Posterior vena cava (tissue), 2 donors: ENCODE data around the gene UBE2M. TPM values are rescaled to one million over a fixed set of nuclear protein-coding genes. Genes with fewer than 3 reads are reported as not detected.
"Not testable (repeated sequence)": the region's sequence is repeated elsewhere in the genome, so short reads cannot be mapped to it uniquely, and the experiment has no call there.

Source experiments
- DNase-seq: peaks from one replicate; pipeline ENCODE4 v3.0.0-alpha.2; 2020; ENCODE audit warnings: low spot score
- intact Hi-C, 2 donors: fragments of 100-400 bp; cut with DNase I; formaldehyde crosslinking; loops; one replicate each; pipeline versions ENCODE4 v1.14.1 to v1.14.2; 2022 to 2023
- total RNA-seq, 2 donors: library from RNA; stranded (reverse); fragmentation: NEBNext Ultra II Directional; extraction: Animal tissue kit (Norgen Biotek cat#: 25700); gene quantifications; one replicate each; pipeline ENCODE4 v1.2.1, GENCODE V29; 2021
- donor health status: DM: yes; HTN: yes; CAD: no.
- donor health status: DM: yes; HTN: yes; CAD: no.

UBE2M gene
- total RNA-seq, 2 donors from 2014 or later, result 53.3 to 60.0 TPM

DNA sequence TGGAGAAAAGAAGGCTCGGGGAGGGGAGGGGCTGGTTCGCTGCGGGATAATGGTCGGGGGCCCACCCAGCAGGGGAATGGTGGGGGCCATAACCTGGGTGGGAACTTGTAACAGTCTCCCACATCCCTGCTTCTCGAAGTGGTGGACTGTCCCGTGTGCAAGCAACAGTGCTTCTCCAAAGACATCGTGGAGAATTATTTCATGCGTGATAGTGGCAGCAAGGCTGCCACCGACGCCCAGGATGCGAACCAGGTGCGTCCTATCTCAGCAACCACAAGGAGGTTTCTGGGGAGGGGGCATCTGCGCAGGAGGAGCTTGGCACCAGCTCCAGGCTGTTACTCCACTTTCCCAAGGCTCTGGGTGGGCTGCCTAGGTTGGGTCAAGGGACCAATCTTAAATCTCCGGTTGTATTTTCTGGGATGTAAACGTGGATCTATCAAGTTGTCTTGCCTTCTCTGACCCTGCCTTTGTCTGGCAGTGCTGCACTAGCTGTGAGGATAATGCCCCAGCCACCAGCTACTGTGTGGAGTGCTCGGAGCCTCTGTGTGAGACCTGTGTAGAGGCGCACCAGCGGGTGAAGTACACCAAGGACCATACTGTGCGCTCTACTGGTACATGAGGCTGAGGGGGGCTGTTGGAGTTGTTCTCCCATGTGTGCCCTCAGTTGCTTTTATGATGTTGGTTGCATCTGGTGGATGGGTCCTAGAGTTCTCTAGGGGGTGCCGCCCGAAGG, 13.0 kb downstream of the UBE2M start:
- intact Hi-C loops, result no loop called here
- DNase-seq, result no peak

DNA sequence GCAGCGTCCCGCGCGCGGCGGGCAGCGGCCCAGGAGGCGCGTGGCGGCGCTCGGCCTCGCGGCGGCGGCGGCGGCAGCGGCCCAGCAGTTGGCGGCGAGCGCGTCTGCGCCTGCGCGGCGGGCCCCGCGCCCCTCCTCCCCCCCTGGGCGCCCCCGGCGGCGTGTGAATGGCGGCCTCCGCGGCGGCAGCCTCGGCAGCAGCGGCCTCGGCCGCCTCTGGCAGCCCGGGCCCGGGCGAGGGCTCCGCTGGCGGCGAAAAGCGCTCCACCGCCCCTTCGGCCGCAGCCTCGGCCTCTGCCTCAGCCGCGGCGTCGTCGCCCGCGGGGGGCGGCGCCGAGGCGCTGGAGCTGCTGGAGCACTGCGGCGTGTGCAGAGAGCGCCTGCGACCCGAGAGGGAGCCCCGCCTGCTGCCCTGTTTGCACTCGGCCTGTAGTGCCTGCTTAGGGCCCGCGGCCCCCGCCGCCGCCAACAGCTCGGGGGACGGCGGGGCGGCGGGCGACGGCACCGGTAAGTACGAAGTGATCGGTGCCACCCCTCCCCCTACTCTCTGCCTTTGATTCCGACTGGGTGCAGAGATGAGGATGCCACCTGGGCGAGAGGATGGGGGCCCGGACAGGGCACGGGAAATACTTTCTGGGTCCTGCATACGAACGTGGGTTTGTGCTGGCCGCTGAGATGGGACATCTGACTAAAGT, 13.7 kb downstream of the UBE2M start:
- intact Hi-C loops, result no loop called here
- no peak for DNase-seq

DNA sequence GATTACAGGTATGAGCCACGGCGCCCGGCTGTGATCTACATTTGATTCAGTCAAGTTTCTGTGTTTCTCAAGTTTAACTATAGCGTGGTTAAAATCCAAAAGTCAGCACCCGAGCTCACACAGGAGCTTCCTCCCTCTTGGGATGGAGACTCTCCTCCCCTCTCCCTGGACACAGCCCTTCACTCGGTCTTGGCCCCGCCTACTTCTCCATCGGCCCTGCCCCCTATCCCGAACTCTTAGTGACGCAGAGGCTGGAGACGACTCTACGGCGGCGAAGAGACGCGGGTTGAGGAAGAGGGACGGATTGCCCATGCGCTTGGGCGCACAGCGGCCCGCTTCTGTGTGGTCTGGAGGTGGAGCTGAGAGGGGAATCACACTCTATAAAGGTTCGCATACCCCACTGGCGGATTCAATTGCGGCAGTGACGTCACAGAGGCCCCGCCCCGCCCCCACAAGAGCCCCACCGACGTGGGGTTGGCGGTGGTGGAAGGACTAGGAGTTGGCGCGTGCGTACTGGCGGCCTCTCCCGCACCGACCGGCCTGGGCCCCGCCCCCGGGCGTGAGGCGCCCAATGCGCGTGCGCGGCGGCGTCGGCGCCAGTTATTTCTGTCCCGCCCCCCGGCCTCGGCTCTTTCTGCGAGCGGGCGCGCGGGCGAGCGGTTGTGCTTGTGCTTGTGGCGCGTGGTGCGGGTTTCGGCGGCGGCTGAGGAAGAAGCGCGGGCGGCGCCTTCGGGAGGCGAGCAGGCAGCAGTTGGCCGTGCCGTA, 14.4 kb downstream of the UBE2M start, which contains the start of gene TRIM28:
Gene TRIM28 (plus strand): TSS at position 239 of the 765 bp plus-strand sequence. CDS start 694 bp downstream, outside the sequence.
- peak; percentile 100 for DNase-seq
- intact Hi-C loops, result no loop called here

GRCh38 chr19:58542641-58543372, 15.6 kb downstream of the UBE2M start:
- intact Hi-C loops, DNase-seq: not testable (repeated sequence)

GRCh38 chr19:58539169-58539559, 19.2 kb downstream of the UBE2M start:
- not testable (repeated sequence) for DNase-seq

DNA sequence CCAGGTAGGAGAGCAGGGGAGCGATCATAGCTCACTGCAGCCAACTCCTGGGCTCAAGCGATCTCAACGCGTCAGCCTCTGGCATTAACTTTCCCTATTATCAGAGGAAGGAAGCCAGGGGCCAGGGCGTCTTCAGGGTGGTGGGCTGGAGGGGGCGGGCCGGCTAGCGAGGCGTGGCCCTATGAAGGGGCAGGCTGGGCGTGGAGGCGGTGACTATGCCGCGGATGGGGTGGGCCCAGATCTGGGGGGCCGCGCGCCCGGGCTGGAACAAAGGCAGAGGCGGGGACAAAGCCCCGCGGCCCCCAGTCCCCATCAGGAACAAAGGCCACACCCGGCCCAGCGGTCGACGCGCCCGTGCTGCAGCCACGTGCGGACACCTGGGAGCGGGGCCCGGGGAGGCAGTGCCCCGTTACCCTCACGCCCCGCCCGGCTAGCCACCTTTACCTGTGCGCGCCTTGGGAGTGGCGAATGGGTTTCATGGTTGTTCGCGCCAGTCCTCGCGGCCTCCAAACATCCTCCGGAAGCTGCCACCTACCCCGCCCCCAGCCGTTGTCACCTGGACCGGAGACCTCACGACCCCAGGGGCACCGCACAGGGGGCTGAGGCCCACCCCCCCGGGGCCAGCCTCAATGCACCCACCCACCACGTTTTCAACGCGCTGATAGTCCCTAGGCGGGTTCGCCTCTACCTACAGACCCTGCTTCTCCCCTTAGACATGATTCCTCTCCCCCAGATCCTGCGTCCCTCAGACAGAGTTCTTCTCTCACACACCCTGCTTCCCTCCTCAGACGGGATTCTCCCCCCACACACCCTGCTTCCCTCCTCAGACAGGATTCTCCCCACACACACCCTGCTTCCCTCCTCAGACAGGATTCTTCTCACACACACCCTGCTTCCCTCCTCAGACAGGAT, 19.9 kb downstream of the UBE2M start:
- intact Hi-C loops, result no loop called here
- no peak for DNase-seq

More at GRCh38 chr19:58539169-58539559, 19.2 kb downstream of the UBE2M start:
- intact Hi-C loops, result not testable (repeated sequence)

DNA sequence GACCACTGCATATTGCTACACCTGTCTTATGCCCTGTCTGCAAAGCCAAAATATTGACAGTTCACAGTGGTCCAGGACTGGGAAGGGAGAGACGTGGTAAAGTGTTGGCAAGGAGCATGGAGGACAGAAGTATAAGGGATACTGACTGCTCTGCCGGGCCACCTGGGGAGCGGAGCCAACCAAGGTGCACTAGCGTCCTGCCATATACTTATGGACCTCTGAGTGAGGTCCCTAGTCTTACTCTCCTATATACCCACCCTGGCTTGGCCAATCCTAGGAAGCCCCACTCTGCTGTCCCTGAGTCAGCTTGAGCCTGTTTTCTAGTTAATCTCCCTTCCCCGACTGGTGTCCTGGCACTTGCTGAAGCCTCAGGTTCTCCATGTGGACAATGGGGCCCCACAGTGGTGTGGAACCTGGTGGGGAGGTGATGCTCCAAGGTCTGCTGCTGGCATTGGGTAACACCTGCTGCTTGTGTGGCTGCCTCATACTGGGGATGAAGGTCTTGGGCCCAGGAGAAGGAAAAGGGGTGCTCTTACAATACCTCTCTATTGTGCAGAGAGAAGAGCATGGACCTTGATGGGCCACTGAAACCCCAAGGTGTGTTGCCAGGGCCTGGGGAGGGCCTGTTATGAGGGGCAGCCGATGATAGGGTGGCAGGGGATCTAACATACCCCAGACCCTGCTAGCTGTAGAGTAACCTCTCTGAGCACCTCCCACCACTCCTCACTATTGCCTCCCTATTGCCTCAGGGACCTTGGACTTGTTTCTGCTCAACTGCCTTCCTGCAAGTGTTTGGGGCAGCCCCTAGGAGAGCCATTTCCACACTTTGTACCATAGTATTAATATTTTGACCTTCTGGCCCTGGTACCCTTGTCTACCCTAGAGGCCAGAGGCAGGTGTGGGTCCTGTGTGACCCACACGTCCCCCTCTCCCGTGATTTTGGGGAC, 21.3 kb downstream of the UBE2M start:
- DNase-seq, result no peak
- intact Hi-C loops, result no loop called here

DNA sequence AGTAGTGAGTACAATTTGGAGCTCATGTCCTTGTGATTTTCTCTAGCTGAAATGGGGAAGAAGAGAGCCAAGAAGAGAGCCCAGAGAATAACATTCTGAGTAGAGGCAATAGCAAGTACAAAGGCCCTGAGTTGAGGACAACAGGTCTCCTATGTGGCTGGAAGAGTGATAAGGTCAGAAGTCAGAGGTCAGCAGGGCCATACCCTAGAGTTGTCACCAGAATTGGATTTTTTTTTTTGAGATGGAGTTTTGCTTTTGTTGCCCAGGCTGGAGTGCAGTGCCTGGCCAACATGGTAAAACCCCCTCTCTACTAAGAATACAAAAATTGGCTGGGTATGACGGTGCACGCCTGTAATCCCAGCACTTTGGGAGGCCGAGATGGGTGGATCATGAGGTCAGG, 22.6 kb downstream of the UBE2M start:
- intact Hi-C loops, result no loop called here
- DNase-seq, result no peak

DNA sequence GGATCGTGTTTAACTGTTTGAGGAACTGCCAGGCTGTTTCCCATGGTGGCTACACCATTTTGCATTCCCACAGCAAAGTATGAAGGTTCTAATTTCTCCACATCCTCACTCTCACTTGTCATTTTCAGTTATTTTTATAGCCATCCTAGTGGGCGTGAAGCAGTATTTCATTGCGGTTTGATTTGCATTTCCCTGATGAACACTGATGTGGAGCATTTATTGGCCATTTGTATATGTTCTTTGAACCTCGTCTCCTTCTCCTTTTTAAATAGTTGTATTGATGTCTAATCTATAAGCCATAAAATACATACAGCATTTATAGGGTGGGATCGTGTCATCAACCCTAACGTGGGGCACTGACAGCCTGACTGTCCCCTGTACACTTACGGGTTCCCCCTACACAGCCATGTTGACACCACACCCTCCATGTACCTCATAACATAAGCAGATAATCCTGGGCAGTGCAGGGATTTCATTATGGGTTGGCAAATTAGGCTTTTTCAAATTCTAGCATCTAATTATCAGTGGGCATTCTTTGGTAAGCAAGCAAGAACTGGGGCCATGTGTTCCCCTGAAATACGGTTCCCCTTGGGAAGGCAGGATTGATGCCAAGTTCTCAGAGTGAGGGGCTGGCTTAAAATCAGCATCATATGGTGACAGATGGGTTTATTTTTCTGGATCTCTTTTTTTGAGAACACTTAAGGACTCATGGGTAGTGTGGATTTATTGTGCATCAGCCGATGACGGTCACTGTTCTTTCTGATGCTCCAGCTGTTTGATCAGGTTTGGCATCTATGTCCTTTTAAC, 27.2 kb downstream of the UBE2M start:
- no peak for DNase-seq
- intact Hi-C loops, result no loop called here

DNA sequence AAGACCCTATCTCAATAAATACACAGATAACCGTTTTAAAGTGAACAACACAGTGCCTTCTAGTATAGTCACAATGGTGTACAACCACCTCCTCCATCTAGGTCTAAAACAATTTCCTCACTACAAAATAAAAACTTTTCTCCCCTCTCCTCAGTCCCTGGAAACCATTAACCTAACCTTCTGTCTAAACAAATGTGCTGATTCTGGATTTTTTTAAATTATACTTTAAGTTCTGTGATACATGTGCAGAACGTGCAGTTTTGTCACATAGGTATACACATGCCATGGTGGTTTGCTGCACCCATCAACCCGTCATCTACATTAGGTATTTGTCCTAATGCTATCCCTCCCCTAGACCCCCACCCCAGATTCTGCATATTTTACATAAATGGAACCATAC, 29.0 kb downstream of the UBE2M start:
- intact Hi-C loops, result no loop called here
- no peak for DNase-seq

DNA sequence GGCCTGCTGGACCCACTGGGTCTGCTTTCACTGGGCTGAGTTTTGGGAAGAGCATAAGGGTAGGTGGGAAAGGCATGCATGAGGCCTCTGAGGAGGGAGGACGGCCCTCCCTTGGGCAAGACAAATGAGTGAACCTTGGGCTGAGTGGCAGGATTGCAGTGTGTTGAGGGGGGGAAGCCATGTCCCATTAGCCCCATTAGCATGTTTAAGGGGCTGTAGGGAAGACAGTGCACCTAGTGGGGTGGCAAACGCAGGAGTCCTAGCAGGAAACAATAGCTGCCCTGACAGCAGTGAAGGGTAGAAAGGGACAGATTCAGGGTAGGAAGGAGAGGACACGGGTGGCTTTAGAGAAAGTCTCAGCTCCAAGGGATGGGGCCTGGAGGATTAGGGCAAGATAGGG, 35.7 kb downstream of the UBE2M start:
- no peak for DNase-seq
- intact Hi-C loops, result no loop called here

- DNase-seq, result no peak
- intact Hi-C loops, result no loop called here
Observed at GRCh38 chr19:58521651-58522050, 36.8 kb downstream of the UBE2M start.

DNA sequence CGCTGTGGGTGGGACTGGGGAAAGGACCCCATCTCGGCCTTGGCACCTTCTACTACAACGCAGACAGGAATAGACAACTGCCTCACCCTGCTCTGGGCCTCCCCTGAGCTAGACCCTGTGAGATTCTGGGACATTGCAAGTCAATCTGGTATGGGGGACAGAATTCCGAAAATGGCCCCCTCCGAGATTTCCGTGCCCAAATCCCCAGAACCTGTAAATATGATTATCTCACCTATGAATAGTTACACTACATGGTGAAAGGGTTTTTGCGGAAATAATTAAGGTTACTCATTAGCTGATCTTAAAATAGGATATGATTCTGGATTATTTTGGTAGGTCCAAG, 38.2 kb downstream of the UBE2M start:
- intact Hi-C loops, result no loop called here
- DNase-seq, result no peak

GRCh38 chr19:58519355-58520256, 38.8 kb downstream of the UBE2M start, which contains the start of gene ZBTB45:
TSS of gene ZBTB45 (minus strand) at chr19:58519810. CDS start at chr19:58517673, 2,137 bp downstream.
- intact Hi-C loops, result no loop called here

GRCh38 chr19:58519087-58519354, 39.4 kb downstream of the UBE2M start:
- DNase-seq, result peak; percentile 88
- intact Hi-C loops, result no loop called here

More at GRCh38 chr19:58519355-58520256, 38.8 kb downstream of the UBE2M start, which contains the start of gene ZBTB45:
- DNase-seq, result peak; percentile 98
